Inflammatory macrophage (primary cell): ENCODE data around the gene RINL.
"Not testable (repeated sequence)": the region's sequence is repeated elsewhere in the genome, so short reads cannot be mapped to it uniquely, and the experiment has no call there.

ENCODE experiments used
- DNase-seq, 2 donors: peaks; one replicate each; pipeline ENCODE4 v3.0.0-alpha.2; 2020 to 2022

The RINL gene

GRCh38 chr19:38904581-38905539 lies 26.8 kb upstream of the RINL start:
- DNase-seq = peak; percentile 53 to 63

GRCh38 chr19:38901683-38902082 lies 23.6 kb upstream of the RINL start:
- no peak for DNase-seq

GRCh38 chr19:38900743-38901190 lies 22.7 kb upstream of the RINL start:
- DNase-seq = no peak

- DNase-seq = peak in 1 of 2 donors; percentile 69
Observed at GRCh38 chr19:38900202-38900629, 22.1 kb upstream of the RINL start.

GRCh38 chr19:38899447-38900201 lies 21.5 kb upstream of the RINL start, which contains the start of the genes NFKBIB and SIRT2:
Gene NFKBIB (plus strand): TSS chr19:38899969. CDS start chr19:38900033, 64 bp downstream.
Gene SIRT2 (minus strand): TSS chr19:38899618. CDS start chr19:38899521, 97 bp downstream.
- DNase-seq = peak; percentile 100

- no peak for DNase-seq
Observed at GRCh38 chr19:38898788-38899446, 20.8 kb upstream of the RINL start.

GRCh38 chr19:38894968-38895367 lies 16.9 kb upstream of the RINL start:
- DNase-seq = no peak

- no peak for DNase-seq
Observed at GRCh38 chr19:38893341-38893771, 15.3 kb upstream of the RINL start.

- DNase-seq = no peak
Observed at GRCh38 chr19:38892841-38893240, 14.8 kb upstream of the RINL start.

GRCh38 chr19:38891771-38892170 lies 13.7 kb upstream of the RINL start:
- no peak for DNase-seq

- no peak for DNase-seq
Observed at GRCh38 chr19:38890686-38891085, 12.6 kb upstream of the RINL start.

GRCh38 chr19:38889803-38890202 lies 11.7 kb upstream of the RINL start:
- no peak for DNase-seq

- DNase-seq = no peak
Observed at GRCh38 chr19:38888876-38889275, 10.8 kb upstream of the RINL start.

- not testable (repeated sequence) for DNase-seq
Observed at GRCh38 chr19:38884691-38885090, 6.6 kb upstream of the RINL start.

GRCh38 chr19:38883286-38883685 lies 5.2 kb upstream of the RINL start:
- no peak for DNase-seq

- no peak for DNase-seq
Observed at GRCh38 chr19:38880882-38881609, 3.0 kb upstream of the RINL start.

- no peak for DNase-seq
Observed at GRCh38 chr19:38880076-38880881, 2.2 kb upstream of the RINL start.

- no peak for DNase-seq
Observed at GRCh38 chr19:38879400-38879751, 1.3 kb upstream of the RINL start.

- no peak for DNase-seq
Observed at GRCh38 chr19:38878575-38879399, 712 bp upstream of the RINL start.
